NCI-H2029 (cell line): ENCODE measurements around the gene BRD8.
A peak's percentile ranks its signal among the peaks of the same experiment; 100 is the strongest.
"Not testable (repeated sequence)": the region's sequence is repeated elsewhere in the genome, so short reads cannot be mapped to it uniquely, and the experiment has no call there.

Source experiments
- DNase-seq: peaks from one replicate; lab custom pipeline; 2025; lab: John Stamatoyannopoulos, UW

Gene BRD8

GRCh38 chr5:138178516-138179276 lies at the start of gene BRD8, which contains the start of gene KIF20A:
Gene BRD8, minus strand, starts transcription at chr5:138178630. Its CDS starts 16 bp downstream, at chr5:138178614.
Gene KIF20A, plus strand, starts transcription at chr5:138179112. Its CDS starts 569 bp downstream, at chr5:138179681.
- peak; percentile 96 for DNase-seq

GRCh38 chr5:138226910-138227309 lies 48.5 kb upstream of the BRD8 start:
- no peak for DNase-seq

- DNase-seq, result no peak
Observed at GRCh38 chr5:138224712-138225111, 46.3 kb upstream of the BRD8 start.

- DNase-seq, result no peak
Observed at GRCh38 chr5:138223532-138223931, 45.1 kb upstream of the BRD8 start.

- no peak for DNase-seq
Observed at GRCh38 chr5:138216799-138217198, 38.4 kb upstream of the BRD8 start.

GRCh38 chr5:138213161-138214029 lies 35.0 kb upstream of the BRD8 start, which contains the start of gene CDC23:
Gene CDC23, minus strand, starts transcription at chr5:138213323. Its CDS starts 11 bp downstream, at chr5:138213312.
- peak; percentile 99 for DNase-seq

GRCh38 chr5:138212828-138213160 lies 34.4 kb upstream of the BRD8 start:
- DNase-seq, result no peak

- no peak for DNase-seq
Observed at GRCh38 chr5:138210985-138211384, 32.6 kb upstream of the BRD8 start.

- not testable (repeated sequence) for DNase-seq
Observed at GRCh38 chr5:138193859-138194258, 15.4 kb upstream of the BRD8 start.

GRCh38 chr5:138192826-138193225 lies 14.4 kb upstream of the BRD8 start:
- DNase-seq, result no peak

- no peak for DNase-seq
Observed at GRCh38 chr5:138188626-138189025, 10.2 kb upstream of the BRD8 start.

GRCh38 chr5:138186002-138186447 lies 7.6 kb upstream of the BRD8 start:
- no peak for DNase-seq

GRCh38 chr5:138182808-138183207 lies 4.4 kb upstream of the BRD8 start:
- DNase-seq, result no peak

- no peak for DNase-seq
Observed at GRCh38 chr5:138180841-138181240, 2.4 kb upstream of the BRD8 start.

GRCh38 chr5:138180183-138180782 lies 1.9 kb upstream of the BRD8 start:
- DNase-seq, result peak; percentile 56

- no peak for DNase-seq
Observed at GRCh38 chr5:138179277-138179857, 937 bp upstream of the BRD8 start.

GRCh38 chr5:138177941-138178515 lies 402 bp downstream of the BRD8 start:
- DNase-seq, result peak; percentile 14

- DNase-seq, result no peak
Observed at GRCh38 chr5:138170299-138170698, 8.1 kb downstream of the BRD8 start.

GRCh38 chr5:138169124-138169523 lies 9.3 kb downstream of the BRD8 start:
- no peak for DNase-seq

GRCh38 chr5:138163721-138164120 lies 14.7 kb downstream of the BRD8 start:
- no peak for DNase-seq

- no peak for DNase-seq
Observed at GRCh38 chr5:138160706-138161105, 17.7 kb downstream of the BRD8 start.

GRCh38 chr5:138159666-138160065 lies 18.8 kb downstream of the BRD8 start:
- DNase-seq, result no peak
